HG02642 (cell line): ENCODE data around the gene GABRA5.

Experiments
- ATAC-seq: cut with Tn5 transposase; IDR thresholded peaks from one replicate; pipeline ENCODE4 v1.9.1; 2021; ENCODE audit warnings: mild to moderate bottlenecking; ENCODE audit not compliant: unreplicated experiment, poor library complexity

Gene GABRA5

GRCh38 chr15:26901041-26901440 lies 34.2 kb downstream of the GABRA5 start:
- no peak for ATAC-seq

- ATAC-seq: no peak
These were observed 43.9 kb downstream of the GABRA5 start for GRCh38 chr15:26910715-26911114.

- no peak for ATAC-seq
These were observed 54.6 kb downstream of the GABRA5 start for GRCh38 chr15:26921433-26921832.

GRCh38 chr15:26926081-26926480 lies 59.2 kb downstream of the GABRA5 start:
- ATAC-seq: no peak

- no peak for ATAC-seq
These were observed 61.2 kb downstream of the GABRA5 start for GRCh38 chr15:26928051-26928450.

GRCh38 chr15:26929588-26929987 lies 62.7 kb downstream of the GABRA5 start:
- ATAC-seq: no peak

- no peak for ATAC-seq
These were observed 68.0 kb downstream of the GABRA5 start for GRCh38 chr15:26934848-26935247.

GRCh38 chr15:26935322-26935721 lies 68.5 kb downstream of the GABRA5 start:
- no peak for ATAC-seq

- no peak for ATAC-seq
These were observed 69.6 kb downstream of the GABRA5 start for GRCh38 chr15:26936502-26936901.

- no peak for ATAC-seq
These were observed 70.3 kb downstream of the GABRA5 start for GRCh38 chr15:26937134-26937533.

GRCh38 chr15:26939398-26939797 lies 72.5 kb downstream of the GABRA5 start:
- no peak for ATAC-seq

GRCh38 chr15:26941489-26941888 lies 74.6 kb downstream of the GABRA5 start:
- ATAC-seq: no peak

GRCh38 chr15:26943866-26944265 lies 77.0 kb downstream of the GABRA5 start:
- no peak for ATAC-seq

- no peak for ATAC-seq
These were observed 78.2 kb downstream of the GABRA5 start for GRCh38 chr15:26945046-26945445.

GRCh38 chr15:26950001-26950400 lies 83.1 kb downstream of the GABRA5 start:
- no peak for ATAC-seq

GRCh38 chr15:26954403-26954802 lies 87.5 kb downstream of the GABRA5 start:
- no peak for ATAC-seq

- ATAC-seq: no peak
These were observed 100.9 kb downstream of the GABRA5 start for GRCh38 chr15:26967719-26968269.

- ATAC-seq: no peak
These were observed 101.9 kb downstream of the GABRA5 start for GRCh38 chr15:26968806-26969205.

- ATAC-seq: no peak
These were observed 103.9 kb downstream of the GABRA5 start, which contains the start of gene GABRG3 for GRCh38 chr15:26970712-26971210. Gene GABRG3, plus strand, starts transcription at chr15:26971181.

- no peak for ATAC-seq
These were observed 104.6 kb downstream of the GABRA5 start for GRCh38 chr15:26971271-26972018.

GRCh38 chr15:26972636-26973035 lies 105.8 kb downstream of the GABRA5 start:
- no peak for ATAC-seq
